Prostate gland (tissue), 2 donors: Measurements from ENCODE around the gene PIPOX.

Experiments
- CTCF ChIP-seq, 4 experiments: fragments of 200-600 bp in 2 of 4; fragments of 450-650 bp in 2 of 4; sonication (generic) in 2 of 4; IDR thresholded peaks; 1 replicate in 3 of 4; 2 replicates in 1 of 4; pipeline ENCODE4 v1.5.1; 2016 to 2019; ENCODE audit warnings: antibody characterized with exemption in 4 of 4, mild to moderate bottlenecking in 2 of 4, moderate library complexity in 2 of 4
- POLR2A ChIP-seq: fragments of 450-650 bp; IDR thresholded peaks from one replicate; pipeline ENCODE4 v1.6.1; 2016; ENCODE audit warnings: antibody characterized with exemption, mild to moderate bottlenecking
- POLR2AphosphoS5 ChIP-seq: sonication (generic); formaldehyde crosslinking; IDR thresholded peaks from one replicate; pipeline ENCODE4 v1.6.1; 2017; ENCODE audit warnings: antibody characterized with exemption

DNA sequence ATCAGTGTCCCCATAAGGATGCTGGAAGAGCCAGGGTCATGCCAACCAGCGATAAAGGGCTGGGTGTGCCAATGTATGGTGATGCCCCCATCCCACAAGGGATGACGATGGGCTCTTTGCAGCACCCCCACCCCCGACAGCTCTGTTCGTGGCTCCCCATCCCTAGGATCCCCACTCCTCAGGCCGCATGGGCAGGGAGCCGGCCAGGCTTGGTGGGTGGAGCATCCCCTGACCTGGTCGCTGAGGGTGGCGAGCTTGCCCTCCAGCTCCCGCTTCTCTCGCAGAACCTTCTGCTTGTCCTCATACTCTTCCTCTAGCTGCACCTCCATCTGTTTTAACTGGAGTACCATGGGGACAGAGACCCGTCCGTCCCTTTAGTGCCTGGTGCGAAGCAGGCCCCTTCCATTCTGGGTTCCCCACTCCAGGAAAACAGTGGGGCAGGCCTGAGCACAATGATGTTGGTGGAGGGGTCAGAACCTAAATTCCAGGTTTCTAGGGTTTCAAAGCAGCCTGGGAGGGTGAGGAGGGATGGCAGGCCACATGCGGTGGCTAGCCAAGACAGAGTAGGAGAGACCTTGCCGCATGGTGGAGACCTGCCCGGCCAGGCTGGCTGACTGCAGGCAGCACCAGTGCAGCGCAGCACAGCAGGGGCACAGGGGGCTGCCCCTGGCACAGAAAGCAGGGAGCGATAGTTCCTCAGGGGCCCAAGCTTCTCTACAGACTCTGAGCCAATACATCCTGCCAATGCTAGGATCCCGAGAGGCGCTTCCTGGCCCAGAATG is 50.3 kb downstream of the PIPOX start:
- no peak for TF ChIP-seq CTCF (IDR thresholded peaks at IDR 0.05)
- no peak for TF ChIP-seq POLR2A
- TF ChIP-seq POLR2AphosphoS5: no peak
